Natural killer cell (primary cell): ENCODE results near the gene MPHOSPH8. TPM values are rescaled to one million over a fixed set of nuclear protein-coding genes. Genes with fewer than 3 reads are reported as not detected.
A peak's percentile ranks its signal among the peaks of the same experiment; 100 is the strongest.

Experiments used
- ATAC-seq, 3 donors: fragments of 150-1000 bp in 2 of 3; fragments of 200-7000 bp in 1 of 3; cut with Tn5 transposase; 1 replicate in 1 of 3; 2 replicates in 2 of 3; pipeline ENCODE4 v1.10.0; 2021; ENCODE audit warnings: mild to moderate bottlenecking in 2 of 3, moderate library complexity in 2 of 3
- DNase-seq, 2 donors: peaks; one replicate each; pipeline versions ENCODE4 v3.0.0 to v3.0.0-alpha.2; 2013 to 2021; ENCODE audit warnings: mixed read lengths in 1 of 2
- H3K27ac ChIP-seq: one replicate; pipeline ENCODE4 v1.5.1; 2013; ENCODE audit warnings: mild to moderate bottlenecking, low read length
- H3K27me3 ChIP-seq: one replicate; pipeline ENCODE4 v1.6.1; 2013; ENCODE audit warnings: low read length; ENCODE audit not compliant: control insufficient read depth, insufficient read depth
- H3K36me3 ChIP-seq: one replicate; pipeline ENCODE4 v1.6.1; 2013; ENCODE audit warnings: low read length; ENCODE audit not compliant: control insufficient read depth, insufficient read depth
- H3K4me1 ChIP-seq: one replicate; pipeline ENCODE4 v1.6.1; 2013; ENCODE audit warnings: low read length; ENCODE audit not compliant: control insufficient read depth, insufficient read depth
- H3K4me3 ChIP-seq: one replicate; pipeline ENCODE4 v1.5.1; 2013; ENCODE audit warnings: low read length
- H3K9me3 ChIP-seq: one replicate; pipeline ENCODE4 v1.6.1; 2013; ENCODE audit warnings: low read length; ENCODE audit not compliant: control insufficient read depth, insufficient read depth
- H3K27ac Mint-ChIP-seq, 2 donors: one replicate each; pipeline ENCODE4 v1.8.0; 2022; ENCODE audit warnings: mild to moderate bottlenecking in 2 of 2, mixed read lengths in 2 of 2, moderate library complexity in 1 of 2
- H3K27me3 Mint-ChIP-seq, 2 donors: one replicate each; pipeline ENCODE4 v1.8.0; 2022; ENCODE audit warnings: low read depth in 2 of 2, mixed read lengths in 2 of 2
- H3K36me3 Mint-ChIP-seq: one replicate; pipeline ENCODE4 v1.8.0; 2022; ENCODE audit warnings: mixed read lengths
- H3K4me1 Mint-ChIP-seq, 2 donors: one replicate each; pipeline ENCODE4 v1.8.0; 2022; ENCODE audit warnings: mixed read lengths in 2 of 2
- H3K4me3 Mint-ChIP-seq: one replicate; pipeline ENCODE4 v1.8.0; 2022; ENCODE audit warnings: mild to moderate bottlenecking, moderate library complexity, mixed read lengths
- H3K9me3 Mint-ChIP-seq, 2 donors: one replicate each; pipeline ENCODE4 v1.8.0; 2022; ENCODE audit warnings: mixed read lengths in 2 of 2
- CTCF ChIP-seq: fragments of 200-600 bp; IDR thresholded peaks from one replicate; pipeline ENCODE4 v1.8.0; 2022; ENCODE audit warnings: antibody characterized with exemption
- WGBS: methylation state at CpG from one replicate; pipeline ENCODE4 v1.1.7; 2013; ENCODE audit warnings: missing lambda C conversion rate; ENCODE audit not compliant: insufficient coverage; 5-methylcytosine and 5-hydroxymethylcytosine counted together
- intact Hi-C: fragments of 100-400 bp; cut with micrococcal nuclease; formaldehyde crosslinking; loops from one replicate; pipeline ENCODE4 v1.14.2; 2022
- total RNA-seq, 4 donors: library from RNA; stranded (reverse); fragments of 120-200 nt in 1 of 4; gene quantifications; one replicate each; pipeline versions ENCODE4 v1.2.3 to v1.2.4, GENCODE V29; 2013 to 2022

The MPHOSPH8 gene
- total RNA-seq, 3 donors from 2014 or later (not counting 1 experiment from before 2014, with no cell fraction given): 54.2 to 64.7 (median 59.8) TPM

- Mint-ChIP-seq H3K36me3 (no peaks in the 10 kb centered on the region), H3K27ac (peak overlapping the region in 1 of 2 donors; percentile 31)
- peaks cover 61% of the 10 kb centered on the region for H3K36me3 ChIP-seq
Observed at GRCh38 chr13:19661126-19661525, 27.7 kb downstream of the MPHOSPH8 start.

GRCh38 chr13:19661561-19661960 lies 28.1 kb downstream of the MPHOSPH8 start:
- intact Hi-C loops: no loop called here
- TF ChIP-seq CTCF: no peak
- no peak for DNase-seq
- no peak for ATAC-seq
- no peaks in the 10 kb centered on the region for H3K27me3 Mint-ChIP-seq
- 97% methylated on average over 15 of the region's 15 CpGs for WGBS
- H3K4me3 ChIP-seq: no peak overlapping the region
- no peaks in the 10 kb centered on the region for H3K9me3 ChIP-seq
- H3K9me3 Mint-ChIP-seq: no peaks in the 10 kb centered on the region
- no peak overlapping the region for H3K27ac ChIP-seq
- no peaks in the 10 kb centered on the region for H3K4me1 ChIP-seq
- H3K36me3 ChIP-seq: peaks cover 65% of the 10 kb centered on the region
- H3K27me3 ChIP-seq: no peaks in the 10 kb centered on the region
- no peak overlapping the region for H3K4me3 Mint-ChIP-seq
- H3K4me1 Mint-ChIP-seq: peaks cover 5 to 14% of the 10 kb centered on the region in 2 donors
- no peak overlapping the region for H3K27ac Mint-ChIP-seq
- H3K36me3 Mint-ChIP-seq: no peaks in the 10 kb centered on the region

More at GRCh38 chr13:19661126-19661525, 27.7 kb downstream of the MPHOSPH8 start:
- Mint-ChIP-seq H3K27me3 (no peaks in the 10 kb centered on the region), H3K4me3 (no peak overlapping the region), H3K4me1 (peaks cover 5 to 14% of the 10 kb centered on the region in 2 donors), H3K9me3 (no peaks in the 10 kb centered on the region)
- ATAC-seq (no peak), DNase-seq (no peak)
- Histone ChIP-seq H3K27me3 (no peaks in the 10 kb centered on the region), H3K4me1 (no peaks in the 10 kb centered on the region), H3K9me3 (no peaks in the 10 kb centered on the region), H3K27ac (no peak overlapping the region), H3K4me3 (no peak overlapping the region)
- TF ChIP-seq CTCF: no peak
- whole genome bisulfite sequencing: no CpG with 5 or more reads among the region's 2 CpGs
- intact Hi-C loops: no loop called here

- no peaks in the 10 kb centered on the region for H3K9me3 Mint-ChIP-seq
- no peak overlapping the region for H3K4me3 Mint-ChIP-seq
- H3K27me3 Mint-ChIP-seq: no peaks in the 10 kb centered on the region
- H3K4me1 ChIP-seq: no peaks in the 10 kb centered on the region
- peak overlapping the region; percentile 73 to 78 for H3K27ac Mint-ChIP-seq
- DNase-seq (no peak), ATAC-seq (no peak)
- no peak for TF ChIP-seq CTCF
- H3K36me3 ChIP-seq: peaks cover 80% of the 10 kb centered on the region
- no peaks in the 10 kb centered on the region for H3K9me3 ChIP-seq
- peaks cover 5 to 14% of the 10 kb centered on the region in 2 donors for H3K4me1 Mint-ChIP-seq
- no peaks in the 10 kb centered on the region for H3K36me3 Mint-ChIP-seq
- H3K4me3 ChIP-seq: no peak overlapping the region
- no peak overlapping the region for H3K27ac ChIP-seq
- intact Hi-C loops: no loop called here
- 90% methylated on average over 13 of the region's 13 CpGs for WGBS
- no peaks in the 10 kb centered on the region for H3K27me3 ChIP-seq
Observed at GRCh38 chr13:19663416-19663979, 30.0 kb downstream of the MPHOSPH8 start.
